ENCODE measurements around the gene PLXNA1.

Gene PLXNA1

GRCh38 chr3:127003601-127004280 lies 20.8 kb downstream of the PLXNA1 start:
- TF ChIP-seq TEAD4 (IDR thresholded peaks at IDR 0.05) (no peak), EP300 (IDR thresholded peaks at IDR 0.05; ENCODE audit: borderline replicate concordance) (no peak), EGR1 (IDR thresholded peaks at IDR 0.05) (no peak), RAD21 (IDR thresholded peaks at IDR 0.05; ENCODE audit: low read depth) (no peak), FOXM1 (IDR thresholded peaks at IDR 0.05; ENCODE audit: borderline replicate concordance, low read depth) (no peak), TAF1 (IDR thresholded peaks at IDR 0.05; ENCODE audit: low read depth) (no peak), USF1 (IDR thresholded peaks at IDR 0.05) (no peak), NFIC (IDR thresholded peaks at IDR 0.05) (no peak), YY1 (IDR thresholded peaks at IDR 0.05; ENCODE audit: low read depth) (no peak), TCF12 (IDR thresholded peaks at IDR 0.05; ENCODE audit: low read depth) (no peak)
- TF ChIP-seq, protein P1, sequence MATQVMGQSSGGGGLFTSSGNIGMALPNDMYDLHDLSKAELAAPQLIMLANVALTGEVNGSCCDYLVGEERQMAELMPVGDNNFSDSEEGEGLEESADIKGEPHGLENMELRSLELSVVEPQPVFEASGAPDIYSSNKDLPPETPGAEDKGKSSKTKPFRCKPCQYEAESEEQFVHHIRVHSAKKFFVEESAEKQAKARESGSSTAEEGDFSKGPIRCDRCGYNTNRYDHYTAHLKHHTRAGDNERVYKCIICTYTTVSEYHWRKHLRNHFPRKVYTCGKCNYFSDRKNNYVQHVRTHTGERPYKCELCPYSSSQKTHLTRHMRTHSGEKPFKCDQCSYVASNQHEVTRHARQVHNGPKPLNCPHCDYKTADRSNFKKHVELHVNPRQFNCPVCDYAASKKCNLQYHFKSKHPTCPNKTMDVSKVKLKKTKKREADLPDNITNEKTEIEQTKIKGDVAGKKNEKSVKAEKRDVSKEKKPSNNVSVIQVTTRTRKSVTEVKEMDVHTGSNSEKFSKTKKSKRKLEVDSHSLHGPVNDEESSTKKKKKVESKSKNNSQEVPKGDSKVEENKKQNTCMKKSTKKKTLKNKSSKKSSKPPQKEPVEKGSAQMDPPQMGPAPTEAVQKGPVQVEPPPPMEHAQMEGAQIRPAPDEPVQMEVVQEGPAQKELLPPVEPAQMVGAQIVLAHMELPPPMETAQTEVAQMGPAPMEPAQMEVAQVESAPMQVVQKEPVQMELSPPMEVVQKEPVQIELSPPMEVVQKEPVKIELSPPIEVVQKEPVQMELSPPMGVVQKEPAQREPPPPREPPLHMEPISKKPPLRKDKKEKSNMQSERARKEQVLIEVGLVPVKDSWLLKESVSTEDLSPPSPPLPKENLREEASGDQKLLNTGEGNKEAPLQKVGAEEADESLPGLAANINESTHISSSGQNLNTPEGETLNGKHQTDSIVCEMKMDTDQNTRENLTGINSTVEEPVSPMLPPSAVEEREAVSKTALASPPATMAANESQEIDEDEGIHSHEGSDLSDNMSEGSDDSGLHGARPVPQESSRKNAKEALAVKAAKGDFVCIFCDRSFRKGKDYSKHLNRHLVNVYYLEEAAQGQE (IDR thresholded peaks at IDR 0.05; ENCODE audit: low read depth): no peak

DNA sequence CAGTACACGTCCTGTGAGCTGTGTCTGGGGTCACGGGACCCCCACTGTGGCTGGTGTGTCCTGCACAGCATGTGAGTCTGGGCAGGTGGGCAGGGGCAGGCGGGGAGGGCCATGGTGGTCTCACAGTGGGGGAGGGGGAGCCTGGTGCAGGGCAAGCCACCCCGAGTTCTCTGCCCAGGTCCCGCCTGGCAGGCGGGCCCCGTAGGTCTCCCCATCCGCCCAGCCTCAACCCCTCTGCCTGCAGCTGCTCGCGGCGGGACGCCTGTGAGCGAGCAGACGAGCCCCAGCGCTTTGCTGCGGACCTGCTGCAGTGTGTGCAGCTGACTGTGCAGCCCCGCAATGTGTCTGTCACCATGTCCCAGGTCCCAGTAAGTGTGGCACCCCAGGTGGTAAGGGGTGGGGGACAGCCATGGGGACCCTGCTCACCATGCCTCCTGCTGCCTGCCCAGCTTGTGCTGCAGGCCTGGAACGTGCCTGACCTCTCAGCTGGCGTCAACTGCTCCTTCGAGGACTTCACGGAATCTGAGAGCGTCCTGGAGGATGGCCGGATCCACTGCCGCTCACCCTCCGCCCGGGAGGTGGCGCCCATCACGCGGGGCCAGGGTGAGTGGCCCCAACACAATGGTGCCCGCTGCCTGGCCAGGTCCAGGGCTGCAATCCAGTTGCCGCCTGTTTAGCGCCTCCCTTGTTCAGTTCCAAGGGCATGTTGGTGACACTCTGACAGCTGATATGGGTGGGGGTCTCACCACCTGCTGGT lies 21.9 kb downstream of the PLXNA1 start:
- TF ChIP-seq CEBPB (IDR thresholded peaks at IDR 0.05): no peak
- TF ChIP-seq MAX (IDR thresholded peaks at IDR 0.05): no peak
- TF ChIP-seq USF1 (IDR thresholded peaks at IDR 0.05): no peak
- no peak for TF ChIP-seq CREB1 (IDR thresholded peaks at IDR 0.05; ENCODE audit: low read depth)
- TF ChIP-seq NFIC (IDR thresholded peaks at IDR 0.05): no peak
- no peak for TF ChIP-seq TEAD4 (IDR thresholded peaks at IDR 0.05)
- TF ChIP-seq EP300 (IDR thresholded peaks at IDR 0.05; ENCODE audit: borderline replicate concordance): no peak
- TF ChIP-seq TAF1 (IDR thresholded peaks at IDR 0.05; ENCODE audit: low read depth): no peak
- TF ChIP-seq RAD21 (IDR thresholded peaks at IDR 0.05; ENCODE audit: low read depth): no peak
- TF ChIP-seq EGR1 (IDR thresholded peaks at IDR 0.05): no peak
- no peak for TF ChIP-seq TCF12 (IDR thresholded peaks at IDR 0.05; ENCODE audit: low read depth)
- TF ChIP-seq, protein P1 (IDR thresholded peaks at IDR 0.05; ENCODE audit: low read depth): no peak
- TF ChIP-seq FOXM1 (IDR thresholded peaks at IDR 0.05; ENCODE audit: borderline replicate concordance, low read depth): no peak

- no peak for TF ChIP-seq TAF1 (IDR thresholded peaks at IDR 0.05; ENCODE audit: low read depth)
- TF ChIP-seq FOXM1 (IDR thresholded peaks at IDR 0.05; ENCODE audit: borderline replicate concordance, low read depth): no peak
- TF ChIP-seq TEAD4 (IDR thresholded peaks at IDR 0.05): no peak
- TF ChIP-seq TCF12 (IDR thresholded peaks at IDR 0.05; ENCODE audit: low read depth): no peak
- no peak for TF ChIP-seq ZBTB7A (IDR thresholded peaks at IDR 0.05; ENCODE audit: low read depth)
These were observed 23.1 kb downstream of the PLXNA1 start for GRCh38 chr3:127005864-127006500.

GRCh38 chr3:127006781-127007436 lies 24.0 kb downstream of the PLXNA1 start:
- TF ChIP-seq TAF1 (IDR thresholded peaks at IDR 0.05; ENCODE audit: low read depth) (no peak), TEAD4 (IDR thresholded peaks at IDR 0.05) (no peak), NFIC (IDR thresholded peaks at IDR 0.05) (no peak), RAD21 (IDR thresholded peaks at IDR 0.05; ENCODE audit: low read depth) (no peak), CREB1 (IDR thresholded peaks at IDR 0.05; ENCODE audit: low read depth) (no peak), TCF12 (IDR thresholded peaks at IDR 0.05; ENCODE audit: low read depth) (no peak), USF1 (IDR thresholded peaks at IDR 0.05) (no peak), FOXM1 (IDR thresholded peaks at IDR 0.05; ENCODE audit: borderline replicate concordance, low read depth) (no peak)

DNA sequence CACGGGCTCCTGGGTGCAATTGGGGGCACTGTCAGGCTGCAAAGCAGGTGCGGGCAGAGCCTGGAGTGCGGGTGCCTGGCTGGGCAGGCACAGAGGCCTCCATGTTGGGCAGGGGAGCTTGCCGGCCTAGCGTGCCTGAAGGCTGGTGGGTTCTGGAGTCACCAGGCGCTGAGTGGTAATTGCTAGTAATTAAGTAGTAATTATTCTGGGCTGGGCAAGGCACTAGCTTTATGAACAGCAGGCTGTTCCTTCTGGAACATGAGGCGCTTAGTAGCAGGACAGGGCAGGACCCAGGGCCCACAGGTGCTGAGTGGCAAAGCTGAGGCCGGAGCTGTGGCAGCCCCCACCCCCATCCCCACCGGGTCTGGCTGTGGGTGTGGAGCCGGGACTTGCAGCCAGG lies 25.3 kb downstream of the PLXNA1 start:
- no peak for TF ChIP-seq YY1 (IDR thresholded peaks at IDR 0.05; ENCODE audit: low read depth)
- no peak for TF ChIP-seq EP300 (IDR thresholded peaks at IDR 0.05; ENCODE audit: borderline replicate concordance)
- no peak for TF ChIP-seq CREB1 (IDR thresholded peaks at IDR 0.05; ENCODE audit: low read depth)
- no peak for TF ChIP-seq USF1 (IDR thresholded peaks at IDR 0.05)
- no peak for TF ChIP-seq ZBTB7A (IDR thresholded peaks at IDR 0.05; ENCODE audit: low read depth)
- no peak for TF ChIP-seq RAD21 (IDR thresholded peaks at IDR 0.05; ENCODE audit: low read depth)
- TF ChIP-seq CEBPB (IDR thresholded peaks at IDR 0.05): no peak
- no peak for TF ChIP-seq TEAD4 (IDR thresholded peaks at IDR 0.05)
- no peak for TF ChIP-seq EGR1 (IDR thresholded peaks at IDR 0.05)
- TF ChIP-seq MAX (IDR thresholded peaks at IDR 0.05): no peak
- TF ChIP-seq TCF12 (IDR thresholded peaks at IDR 0.05; ENCODE audit: low read depth): no peak
- TF ChIP-seq NFIC (IDR thresholded peaks at IDR 0.05): no peak
- TF ChIP-seq, protein P1 (IDR thresholded peaks at IDR 0.05; ENCODE audit: low read depth): no peak
- TF ChIP-seq FOXM1 (IDR thresholded peaks at IDR 0.05; ENCODE audit: borderline replicate concordance, low read depth): no peak
- TF ChIP-seq TAF1 (IDR thresholded peaks at IDR 0.05; ENCODE audit: low read depth): no peak

Data from Ishikawa (cell line).